Tibial nerve (tissue), 4 donors: ENCODE data around the gene CXCL12.

Experiments used
- CTCF ChIP-seq, 5 experiments: fragments of 200-600 bp in 3 of 5; fragments of 450-650 bp in 2 of 5; sonication (generic) in 3 of 5; IDR thresholded peaks; one replicate each; pipeline ENCODE4 v1.5.1; 2016 to 2019; ENCODE audit warnings: antibody characterized with exemption in 5 of 5, mild to moderate bottlenecking in 3 of 5, moderate library complexity in 2 of 5
- EP300 ChIP-seq, 2 donors: sonication (generic); formaldehyde crosslinking; IDR thresholded peaks; one replicate each; pipeline ENCODE4 v1.6.1; 2017; ENCODE audit warnings: antibody characterized with exemption in 2 of 2, mild to moderate bottlenecking in 1 of 2

GRCh38 chr10:44427479-44427878 is 42.6 kb upstream of the CXCL12 start:
- TF ChIP-seq CTCF (IDR thresholded peaks at IDR 0.05), result no peak
- TF ChIP-seq EP300 (IDR thresholded peaks at IDR 0.05), result no peak
